NCI-H82 treated with DMSO at 0.1 percent for 48 hours (cell line): ENCODE data around the gene ALOX5.
"Not testable (repeated sequence)": the region's sequence is repeated elsewhere in the genome, so short reads cannot be mapped to it uniquely, and the experiment has no call there.

Experiments
- DNase-seq: peaks from one replicate; lab custom pipeline; 2025; ENCODE audit not compliant: unreplicated experiment; lab: John Stamatoyannopoulos, UW

Gene ALOX5

GRCh38 chr10:45461034-45461433 is 87.0 kb downstream of the ALOX5 start:
- no peak for DNase-seq

DNA sequence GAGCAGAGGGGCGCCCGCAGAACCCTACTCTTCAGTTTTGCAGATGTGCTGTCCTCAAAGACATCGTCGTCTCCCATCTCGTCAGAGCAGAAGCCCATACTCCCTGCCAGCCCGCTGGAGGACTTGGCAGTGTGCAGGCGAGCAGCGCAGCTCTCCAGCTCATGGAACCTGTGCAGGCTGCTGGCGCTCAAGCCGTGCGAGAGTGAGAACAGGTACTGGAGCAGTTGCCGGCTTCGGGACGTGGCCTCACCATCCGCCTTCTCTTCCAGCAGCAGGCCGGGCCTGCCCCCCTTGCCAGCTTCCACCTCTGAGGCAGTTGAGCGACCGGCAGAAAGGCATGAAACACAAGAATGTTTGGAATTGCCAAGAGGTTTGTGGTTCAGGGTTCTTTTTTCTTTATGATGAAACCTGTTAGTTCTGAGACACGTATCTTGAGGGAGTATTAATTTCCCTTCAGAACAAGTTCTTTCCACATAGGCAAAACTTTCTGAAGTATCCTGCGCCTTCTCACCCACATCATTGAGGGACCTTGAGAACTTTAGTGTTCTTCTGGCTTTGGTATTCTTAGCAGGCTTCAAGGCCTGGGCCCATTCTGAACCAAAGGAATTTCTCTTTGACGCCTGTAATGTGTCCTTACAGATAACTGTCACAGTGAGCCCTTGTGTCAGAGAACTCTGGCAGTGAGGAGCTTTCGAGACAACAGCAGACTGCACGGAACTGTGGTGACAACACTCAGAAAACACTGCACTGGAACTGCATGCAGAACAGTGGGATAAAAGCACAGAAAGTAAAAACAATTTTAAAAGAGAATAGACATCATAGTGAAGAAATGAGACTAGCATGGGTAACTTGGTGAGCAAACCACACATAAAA is 89.5 kb downstream of the ALOX5 start:
- no peak for DNase-seq

GRCh38 chr10:45464958-45465567 is 91.0 kb downstream of the ALOX5 start:
- DNase-seq = peak; percentile 11

GRCh38 chr10:45466784-45467183 is 92.8 kb downstream of the ALOX5 start:
- DNase-seq = no peak

DNA sequence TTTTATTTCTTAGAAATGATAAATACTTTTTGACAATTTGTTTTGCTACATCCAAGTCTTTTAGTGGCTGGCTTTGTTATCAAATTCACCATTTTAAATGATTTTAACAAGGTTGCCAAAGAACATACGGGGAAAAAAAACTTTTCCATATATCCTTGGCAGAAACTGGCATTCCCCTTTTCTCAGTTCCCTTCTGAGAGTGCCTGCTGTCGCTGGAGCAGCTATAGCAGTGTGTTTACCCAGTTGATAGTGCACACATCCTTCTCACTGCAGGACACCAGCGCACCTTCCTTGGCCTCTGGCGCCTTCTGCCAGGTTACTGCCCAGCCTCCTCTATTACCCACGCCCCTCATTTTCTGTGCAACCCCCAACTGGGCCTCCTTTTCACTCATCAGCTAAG is 94.1 kb downstream of the ALOX5 start:
- DNase-seq = no peak

- DNase-seq = no peak
These were observed 96.3 kb downstream of the ALOX5 start for GRCh38 chr10:45470098-45471012.

DNA sequence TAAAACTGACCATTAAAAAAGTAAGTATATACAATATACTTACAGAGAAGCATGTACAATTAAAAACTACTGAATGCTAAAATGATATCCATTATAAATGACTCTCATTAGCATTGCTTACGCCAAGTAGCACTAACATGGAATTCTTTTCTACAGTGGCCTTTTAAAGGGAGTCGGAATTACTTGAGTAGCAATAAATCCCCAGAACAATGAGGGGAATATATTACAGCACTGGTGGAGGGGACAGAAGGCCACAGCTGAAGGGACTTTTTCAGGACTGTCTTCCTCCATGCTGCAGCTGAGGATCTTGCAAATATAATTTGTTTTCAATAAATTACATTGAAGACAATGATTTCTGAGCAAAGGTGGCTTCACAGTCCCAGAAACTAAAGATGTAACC is 97.0 kb downstream of the ALOX5 start:
- no peak for DNase-seq

DNA sequence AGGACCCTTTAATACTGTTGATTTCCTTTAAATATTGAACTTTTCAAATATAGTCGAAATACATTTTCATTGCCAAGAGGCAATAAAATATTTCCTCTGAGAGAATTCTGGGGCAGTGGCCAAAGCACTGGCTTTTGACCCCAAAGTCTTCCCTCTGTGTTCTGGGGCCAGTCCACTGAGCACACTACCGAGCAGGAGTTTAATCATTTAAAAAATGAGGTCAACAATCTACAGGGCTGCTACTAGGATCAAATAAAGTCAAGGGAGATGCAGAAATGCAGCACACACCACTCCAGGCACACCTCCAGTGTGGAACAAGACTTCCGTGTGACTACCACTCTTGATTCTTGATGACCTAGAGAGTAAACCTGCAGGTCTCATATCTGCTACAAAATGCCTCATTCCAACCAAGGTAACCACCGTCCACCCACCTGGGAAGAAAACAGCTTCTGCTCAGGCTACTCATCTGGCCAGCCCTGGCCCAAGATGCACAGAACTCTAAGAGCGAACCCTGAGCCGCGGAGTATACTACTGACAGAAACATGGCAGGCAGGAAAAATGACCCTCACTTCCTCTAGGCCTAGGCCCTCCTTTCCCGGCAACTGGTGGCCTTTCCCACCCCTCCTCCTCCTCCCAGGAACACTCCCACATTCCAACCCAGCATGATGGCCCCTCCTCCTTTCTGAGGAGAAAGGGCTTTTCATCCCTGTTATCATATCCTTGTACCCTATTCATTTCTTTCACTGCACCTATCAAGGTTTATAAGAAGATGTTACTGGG is 97.7 kb downstream of the ALOX5 start:
- no peak for DNase-seq

- no peak for DNase-seq
These were observed 99.1 kb downstream of the ALOX5 start for GRCh38 chr10:45473126-45473525.

GRCh38 chr10:45476559-45476958 is 102.5 kb downstream of the ALOX5 start:
- no peak for DNase-seq

- no peak for DNase-seq
These were observed 106.3 kb downstream of the ALOX5 start for GRCh38 chr10:45480294-45480693.

DNA sequence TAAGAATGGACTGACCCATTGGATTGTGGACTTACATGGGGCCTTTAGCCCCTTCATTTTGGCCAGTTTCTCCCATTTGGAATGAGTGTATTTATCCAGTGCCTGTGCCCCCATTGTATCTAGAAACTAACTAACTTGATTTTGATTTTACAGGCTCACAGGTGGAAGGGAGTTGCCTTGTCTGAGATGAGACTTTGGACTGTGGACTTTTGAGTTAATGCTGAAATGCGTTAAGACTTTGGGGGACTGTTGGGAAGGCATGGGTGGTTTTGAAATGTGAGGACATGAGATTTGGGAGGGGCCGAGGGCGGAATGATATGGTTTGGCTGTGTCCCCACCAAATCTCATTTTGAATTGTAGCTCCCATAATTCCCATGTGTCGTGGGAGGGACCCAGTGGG is 107.1 kb downstream of the ALOX5 start:
- not testable (repeated sequence) for DNase-seq

- DNase-seq = no peak
These were observed 109.0 kb downstream of the ALOX5 start for GRCh38 chr10:45483002-45483401.

- DNase-seq = no peak
These were observed 113.7 kb downstream of the ALOX5 start for GRCh38 chr10:45487735-45488134.

DNA sequence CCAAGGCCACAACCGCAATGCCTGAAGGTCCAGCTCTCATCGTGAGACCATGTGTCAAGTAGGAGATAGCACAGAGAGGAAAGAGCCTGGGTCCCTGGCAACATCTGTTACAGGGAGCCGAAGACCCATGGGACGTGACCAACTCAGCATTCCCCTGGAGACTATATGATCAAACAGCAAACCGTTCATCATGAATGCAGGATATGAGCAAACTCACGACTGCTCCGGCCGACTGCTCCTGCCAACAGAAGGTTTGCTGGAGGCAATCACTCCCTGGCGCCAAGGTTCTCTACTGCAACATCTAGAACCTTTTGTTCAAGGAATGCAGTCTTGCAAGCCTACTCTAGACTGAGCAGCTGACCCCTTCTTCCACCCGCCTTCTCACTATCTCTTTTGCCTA is 114.3 kb downstream of the ALOX5 start:
- no peak for DNase-seq

DNA sequence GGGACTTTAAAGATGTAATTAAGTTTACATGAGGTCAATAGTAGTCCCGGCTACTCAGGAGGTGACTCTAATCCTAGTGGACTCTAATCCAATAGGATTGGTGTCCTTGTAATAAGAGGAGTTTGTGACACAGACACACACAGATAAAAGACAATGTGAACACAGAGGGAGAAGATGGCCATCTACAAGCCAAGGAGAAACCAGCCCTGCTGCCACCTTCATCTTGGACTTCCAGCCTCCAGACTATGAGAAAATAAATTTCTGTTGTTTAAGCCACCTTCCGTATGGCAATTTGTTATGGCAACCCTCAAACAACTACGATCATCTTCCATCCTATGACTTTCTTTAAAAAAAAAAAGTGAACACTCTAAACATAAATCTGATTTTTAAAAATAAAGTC is 116.3 kb downstream of the ALOX5 start:
- no peak for DNase-seq

- no peak for DNase-seq
These were observed 117.0 kb downstream of the ALOX5 start for GRCh38 chr10:45491061-45491460.
